Gastrocnemius medialis (tissue), 4 donors: ENCODE data around the gene RYR2.

Source experiments
- POLR2A ChIP-seq, 2 donors: fragments of 450-650 bp; IDR thresholded peaks; one replicate each; pipeline ENCODE4 v1.6.1; 2017; ENCODE audit warnings: antibody characterized with exemption in 2 of 2, mild to moderate bottlenecking in 2 of 2, moderate library complexity in 2 of 2
- TF ChIP-seq, protein P1 (sequence below), 5 experiments: fragments of 450-650 bp in 3 of 5; fragments of 200-600 bp in 2 of 5; sonication (generic) in 2 of 5; IDR thresholded peaks in 4 of 5; conservative IDR thresholded peaks in 1 of 5; 1 replicate in 4 of 5; 2 replicates in 1 of 5; pipeline ENCODE4 v1.5.1; 2016 to 2019; ENCODE audit warnings: antibody characterized with exemption in 5 of 5, mild to moderate bottlenecking in 3 of 5, moderate library complexity in 3 of 5

- TF ChIP-seq, protein P1, sequence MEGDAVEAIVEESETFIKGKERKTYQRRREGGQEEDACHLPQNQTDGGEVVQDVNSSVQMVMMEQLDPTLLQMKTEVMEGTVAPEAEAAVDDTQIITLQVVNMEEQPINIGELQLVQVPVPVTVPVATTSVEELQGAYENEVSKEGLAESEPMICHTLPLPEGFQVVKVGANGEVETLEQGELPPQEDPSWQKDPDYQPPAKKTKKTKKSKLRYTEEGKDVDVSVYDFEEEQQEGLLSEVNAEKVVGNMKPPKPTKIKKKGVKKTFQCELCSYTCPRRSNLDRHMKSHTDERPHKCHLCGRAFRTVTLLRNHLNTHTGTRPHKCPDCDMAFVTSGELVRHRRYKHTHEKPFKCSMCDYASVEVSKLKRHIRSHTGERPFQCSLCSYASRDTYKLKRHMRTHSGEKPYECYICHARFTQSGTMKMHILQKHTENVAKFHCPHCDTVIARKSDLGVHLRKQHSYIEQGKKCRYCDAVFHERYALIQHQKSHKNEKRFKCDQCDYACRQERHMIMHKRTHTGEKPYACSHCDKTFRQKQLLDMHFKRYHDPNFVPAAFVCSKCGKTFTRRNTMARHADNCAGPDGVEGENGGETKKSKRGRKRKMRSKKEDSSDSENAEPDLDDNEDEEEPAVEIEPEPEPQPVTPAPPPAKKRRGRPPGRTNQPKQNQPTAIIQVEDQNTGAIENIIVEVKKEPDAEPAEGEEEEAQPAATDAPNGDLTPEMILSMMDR (IDR thresholded peaks at IDR 0.05 in 4 of 5, conservative IDR thresholded peaks at IDR 0.05 in 1 of 5), result peak in 2 of 5 experiments; percentile 21 to 50
- TF ChIP-seq POLR2A (IDR thresholded peaks at IDR 0.05), result no peak
Observed at GRCh38 chr1:237562242-237562823, 520.3 kb downstream of the RYR2 start.
